ENCODE data around the gene PLAU.

DNA sequence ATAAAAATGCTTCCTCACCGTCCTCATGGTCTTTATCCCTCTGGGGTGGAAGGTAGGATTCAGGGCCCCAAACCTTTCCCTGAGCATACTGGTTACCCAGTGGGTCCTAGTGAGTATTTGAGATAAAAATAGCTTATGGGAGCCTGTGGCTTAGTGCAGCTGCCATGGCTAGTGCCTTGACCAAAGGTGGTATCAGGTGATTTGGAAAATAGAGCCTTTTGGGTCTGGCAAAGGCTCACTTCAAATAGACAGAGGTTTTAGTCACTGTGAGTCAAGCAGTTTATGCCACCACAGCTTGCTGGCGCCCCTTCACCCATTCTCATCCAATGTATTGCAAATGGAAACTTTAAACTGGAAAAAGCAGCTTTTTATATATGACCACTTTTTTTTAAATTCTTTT lies 30.4 kb downstream of the PLAU start:
- no peak for TF ChIP-seq POLR2A (IDR thresholded peaks at IDR 0.05; ENCODE audit: low read length)
- no peak for TF ChIP-seq GATA1 (IDR thresholded peaks at IDR 0.05; ENCODE audit: low read depth, low read length)

Measured in erythroblast (primary cell).